Measurements from ENCODE around the gene ALK.

DNA sequence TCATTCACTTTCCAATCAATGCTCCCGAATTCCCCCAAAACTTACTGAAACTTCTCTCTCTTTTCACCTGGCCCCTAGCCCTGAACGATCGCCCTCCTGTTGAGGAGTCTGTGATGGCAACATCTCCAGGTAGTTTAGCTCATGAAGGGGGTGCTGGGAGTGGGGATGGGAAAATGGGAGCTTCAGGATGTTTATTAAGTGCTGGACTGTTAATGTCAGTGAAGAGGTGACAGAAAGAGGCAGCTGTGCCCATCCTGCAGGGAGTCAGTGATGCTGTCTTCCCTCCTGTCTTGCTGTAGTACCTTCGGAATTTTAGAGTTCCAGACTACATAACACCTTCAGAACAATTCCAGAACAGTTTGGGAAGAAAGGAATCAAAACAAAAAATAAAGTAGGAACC lies 308.8 kb downstream of the ALK start:
- TF ChIP-seq POLR2A (IDR thresholded peaks at IDR 0.05) = no peak
- TF ChIP-seq, protein P1, sequence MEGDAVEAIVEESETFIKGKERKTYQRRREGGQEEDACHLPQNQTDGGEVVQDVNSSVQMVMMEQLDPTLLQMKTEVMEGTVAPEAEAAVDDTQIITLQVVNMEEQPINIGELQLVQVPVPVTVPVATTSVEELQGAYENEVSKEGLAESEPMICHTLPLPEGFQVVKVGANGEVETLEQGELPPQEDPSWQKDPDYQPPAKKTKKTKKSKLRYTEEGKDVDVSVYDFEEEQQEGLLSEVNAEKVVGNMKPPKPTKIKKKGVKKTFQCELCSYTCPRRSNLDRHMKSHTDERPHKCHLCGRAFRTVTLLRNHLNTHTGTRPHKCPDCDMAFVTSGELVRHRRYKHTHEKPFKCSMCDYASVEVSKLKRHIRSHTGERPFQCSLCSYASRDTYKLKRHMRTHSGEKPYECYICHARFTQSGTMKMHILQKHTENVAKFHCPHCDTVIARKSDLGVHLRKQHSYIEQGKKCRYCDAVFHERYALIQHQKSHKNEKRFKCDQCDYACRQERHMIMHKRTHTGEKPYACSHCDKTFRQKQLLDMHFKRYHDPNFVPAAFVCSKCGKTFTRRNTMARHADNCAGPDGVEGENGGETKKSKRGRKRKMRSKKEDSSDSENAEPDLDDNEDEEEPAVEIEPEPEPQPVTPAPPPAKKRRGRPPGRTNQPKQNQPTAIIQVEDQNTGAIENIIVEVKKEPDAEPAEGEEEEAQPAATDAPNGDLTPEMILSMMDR (IDR thresholded peaks at IDR 0.05) = no peak

All from thyroid gland (tissue), 4 donors.